HepG2 (cell line): Measurements from ENCODE around the gene AKAIN1. TPM values are rescaled to one million over a fixed set of nuclear protein-coding genes. Genes with fewer than 3 reads are reported as not detected.

Experiments
- CENPT ChIP-seq: sonication (generic); formaldehyde crosslinking; IDR thresholded peaks from 2 replicates; pipeline ENCODE4 v1.8.0; 2022; ENCODE audit warnings: low read depth, mild to moderate bottlenecking, moderate library complexity, missing genetic modification reagents
- EED ChIP-seq: sonication (generic); formaldehyde crosslinking; IDR thresholded peaks from 2 replicates; pipeline ENCODE4 v1.5.0; 2020; ENCODE audit warnings: mild to moderate bottlenecking, missing genetic modification reagents
- HOXA3 ChIP-seq: sonication (generic); formaldehyde crosslinking; IDR thresholded peaks from 2 replicates; pipeline ENCODE4 v1.5.0; 2020; ENCODE audit warnings: missing genetic modification reagents
- IKZF5 ChIP-seq: IDR thresholded peaks from 2 replicates; pipeline ENCODE4 v1.6.1; 2018; ENCODE audit warnings: missing genetic modification reagents, mild to moderate bottlenecking, missing compliant biosample characterization
- MIER3 ChIP-seq: IDR thresholded peaks from 2 replicates; pipeline ENCODE4 v1.6.1; 2016; ENCODE audit warnings: missing compliant biosample characterization, borderline replicate concordance
- RAD51 ChIP-seq: fragments of 450-650 bp; IDR thresholded peaks from 2 replicates; pipeline ENCODE4 v1.6.1; 2016; ENCODE audit warnings: borderline replicate concordance
- RBM39 ChIP-seq: fragments of 200-400 bp; formaldehyde crosslinking; IDR thresholded peaks from one replicate; pipeline ENCODE4 v1.6.1; 2018; ENCODE audit warnings: antibody characterized with exemption, mild to moderate bottlenecking, low read depth, low read length; ENCODE audit not compliant: poor library complexity, severe bottlenecking
- SIN3B ChIP-seq: fragments of 150-350 bp; IDR thresholded peaks from 2 replicates; pipeline ENCODE4 v1.6.1; 2014; ENCODE audit warnings: low read length
- SMAD1 ChIP-seq: sonication (generic); formaldehyde crosslinking; IDR thresholded peaks from 2 replicates; pipeline ENCODE4 v1.4.0; 2020; ENCODE audit warnings: missing genetic modification reagents, low read depth, mild to moderate bottlenecking, borderline replicate concordance
- SMC3 ChIP-seq: IDR thresholded peaks from 2 replicates; pipeline ENCODE4 v1.6.1; 2011; ENCODE audit warnings: low read length, improper control_type of control experiment
- TBL1XR1 ChIP-seq: fragments of 150-350 bp; IDR thresholded peaks from 2 replicates; pipeline ENCODE4 v1.6.1; 2014; ENCODE audit warnings: borderline replicate concordance, low read length; ENCODE audit not compliant: partially characterized antibody
- TCF7 ChIP-seq: sonication (generic); IDR thresholded peaks from 2 replicates; pipeline ENCODE4 v1.6.1; 2016; ENCODE audit warnings: antibody characterized with exemption, low read depth
- TFAP4 ChIP-seq: sonication (generic); IDR thresholded peaks from 2 replicates; pipeline ENCODE4 v1.6.1; 2016; ENCODE audit warnings: low read depth, borderline replicate concordance
- ZFP1 ChIP-seq: IDR thresholded peaks from 2 replicates; pipeline ENCODE4 v1.6.1; 2016
- ZFP82 ChIP-seq: sonication (generic); formaldehyde crosslinking; IDR thresholded peaks from 2 replicates; pipeline ENCODE4 v1.5.1; 2020; ENCODE audit warnings: mild to moderate bottlenecking, missing genetic modification reagents, borderline replicate concordance
- ZNF101 ChIP-seq: sonication (generic); formaldehyde crosslinking; IDR thresholded peaks from 2 replicates; pipeline ENCODE4 v1.4.0; 2020; ENCODE audit warnings: mild to moderate bottlenecking, low read depth, missing genetic modification reagents, borderline replicate concordance
- ZNF260 ChIP-seq: sonication (generic); formaldehyde crosslinking; IDR thresholded peaks from 2 replicates; pipeline ENCODE4 v1.4.0; 2020; ENCODE audit warnings: missing genetic modification reagents, low read depth, mild to moderate bottlenecking, borderline replicate concordance
- ZNF431 ChIP-seq: sonication (generic); formaldehyde crosslinking; IDR thresholded peaks from 2 replicates; pipeline ENCODE4 v1.9.0; 2022; ENCODE audit warnings: missing genetic modification reagents, low read depth, mild to moderate bottlenecking, borderline replicate concordance
- ZNF569 ChIP-seq: sonication (generic); formaldehyde crosslinking; IDR thresholded peaks from 2 replicates; pipeline ENCODE4 v1.5.0; 2020; ENCODE audit warnings: mild to moderate bottlenecking, missing genetic modification reagents, moderate library complexity, borderline replicate concordance
- ZNF615 ChIP-seq: sonication (generic); formaldehyde crosslinking; IDR thresholded peaks from 2 replicates; pipeline ENCODE4 v1.5.0; 2020; ENCODE audit warnings: mild to moderate bottlenecking, missing genetic modification reagents, borderline replicate concordance
- ZNF839 ChIP-seq: sonication (generic); formaldehyde crosslinking; IDR thresholded peaks from 2 replicates; pipeline ENCODE4 v1.4.0; 2020; ENCODE audit warnings: missing genetic modification reagents, mild to moderate bottlenecking, borderline replicate concordance
- ZNF891 ChIP-seq: sonication (generic); formaldehyde crosslinking; IDR thresholded peaks from 2 replicates; pipeline ENCODE4 v1.5.0; 2020; ENCODE audit warnings: mild to moderate bottlenecking, missing genetic modification reagents
- ZSCAN20 ChIP-seq: sonication (generic); formaldehyde crosslinking; IDR thresholded peaks from 2 replicates; pipeline ENCODE4 v1.4.0; 2020; ENCODE audit warnings: missing genetic modification reagents, mild to moderate bottlenecking, borderline replicate concordance
- ZSCAN21 ChIP-seq: sonication (generic); formaldehyde crosslinking; IDR thresholded peaks from 2 replicates; pipeline ENCODE4 v1.8.0; 2022; ENCODE audit warnings: mild to moderate bottlenecking, missing genetic modification reagents, moderate library complexity, borderline replicate concordance
- polyA plus RNA-seq, 8 experiments: library from polyadenylated mRNA; depleted of rRNA in 3 of 8; stranded (reverse) in 7 of 8; unstranded in 1 of 8; fragments of >200 nt; fragmentation: Illumina TruSeq in 4 of 8; extraction: Trizol in 4 of 8; gene quantifications; 2 replicates each; pipeline versions ENCODE4 v1.2.1 to v1.2.3, GENCODE V29; 2011 to 2016; ENCODE audit warnings: low read depth in 4 of 8, missing spikeins in 1 of 8, mixed read lengths in 1 of 8; ENCODE audit not compliant: insufficient read depth in 1 of 8
- total RNA-seq, 5 experiments: library from RNA; depleted of rRNA; stranded (reverse); fragments of >200 nt; fragmentation: Illumina TruSeq; extraction: Trizol; gene quantifications; 2 replicates each; pipeline ENCODE4 v1.2.3, GENCODE V29; 2016; ENCODE audit warnings: low read depth in 1 of 5
- TF ChIP-seq, protein P1 (sequence below): sonication (generic); formaldehyde crosslinking; IDR thresholded peaks from 2 replicates; pipeline ENCODE4 v1.4.0; 2020; ENCODE audit warnings: missing genetic modification reagents, borderline replicate concordance

AKAIN1 gene
- total and polyA plus RNA-seq, 2 of the 13 experiments (the other 11 are each of a cell fraction or from before 2014, with no cell fraction given): not detected

DNA sequence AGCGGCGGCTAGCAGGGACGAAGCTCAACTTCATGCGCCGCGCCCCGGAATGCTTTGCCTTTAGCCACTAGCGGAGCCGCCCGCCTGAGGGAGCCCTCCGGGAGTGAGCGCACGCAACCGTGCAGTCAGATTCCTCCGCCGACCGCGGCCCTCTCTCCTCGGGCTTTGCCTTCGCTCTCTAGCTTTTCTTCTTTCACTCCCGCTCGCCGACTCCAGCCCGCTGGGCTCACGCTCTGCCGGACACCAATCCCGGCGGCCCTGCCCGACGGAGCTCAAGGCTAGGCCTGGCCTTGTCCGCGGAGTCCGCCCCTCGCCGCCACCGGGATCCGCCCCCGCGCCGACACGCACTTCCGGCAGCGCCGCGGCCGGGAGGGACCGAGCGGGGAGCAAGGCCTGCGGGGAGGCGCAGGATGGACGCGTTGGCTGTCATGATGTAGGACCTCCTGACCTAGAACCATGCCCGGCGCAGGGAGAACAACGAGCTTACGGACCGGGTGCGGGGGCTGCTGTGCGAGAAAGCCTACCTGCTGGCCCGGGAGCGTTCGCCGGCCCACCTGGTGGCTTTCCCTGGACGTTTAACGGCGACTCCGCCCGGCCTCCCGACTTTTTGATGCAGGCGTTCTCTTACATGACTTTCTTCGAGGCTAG, 40.8 kb upstream of the AKAIN1 start (continued):
- TF ChIP-seq CENPT (CRISPR knock-in tag) (peak; percentile 79; the same call in 1 of the 2 replicates), TCF7 (no peak), ZNF569 (no peak), ZSCAN20 (CRISPR knock-in tag) (0 out of 2 replicates have a peak, but pooled peaks have one; percentile 47), ZNF101 (CRISPR knock-in tag) (no peak), EED (CRISPR knock-in tag) (peak; percentile 69; the same call in 1 of the 2 replicates), ZNF839 (no peak), ZNF891 (CRISPR knock-in tag) (peak; percentile 85), TBL1XR1 (no peak), SIN3B (no peak), IKZF5 (CRISPR knock-in tag) (0 out of 2 replicates have a peak, but pooled peaks have one; percentile 60), ZFP1 (CRISPR knock-in tag) (no peak), TFAP4 (no peak), MIER3 (CRISPR knock-in tag) (no peak), ZFP82 (CRISPR knock-in tag) (no peak), SMAD1 (CRISPR knock-in tag) (no peak), ZNF615 (CRISPR knock-in tag) (no peak; the same call in 1 of the 2 replicates), RAD51 (no peak), ZSCAN21 (CRISPR knock-in tag) (peak; percentile 78; the same call in 1 of the 2 replicates), HOXA3 (CRISPR knock-in tag) (peak; percentile 94), ZNF260 (CRISPR knock-in tag) (no peak), RBM39 (no peak), SMC3 (no peak), ZNF431 (0 out of 2 replicates have a peak, but pooled peaks have one; percentile 3)
- TF ChIP-seq, protein P1, sequence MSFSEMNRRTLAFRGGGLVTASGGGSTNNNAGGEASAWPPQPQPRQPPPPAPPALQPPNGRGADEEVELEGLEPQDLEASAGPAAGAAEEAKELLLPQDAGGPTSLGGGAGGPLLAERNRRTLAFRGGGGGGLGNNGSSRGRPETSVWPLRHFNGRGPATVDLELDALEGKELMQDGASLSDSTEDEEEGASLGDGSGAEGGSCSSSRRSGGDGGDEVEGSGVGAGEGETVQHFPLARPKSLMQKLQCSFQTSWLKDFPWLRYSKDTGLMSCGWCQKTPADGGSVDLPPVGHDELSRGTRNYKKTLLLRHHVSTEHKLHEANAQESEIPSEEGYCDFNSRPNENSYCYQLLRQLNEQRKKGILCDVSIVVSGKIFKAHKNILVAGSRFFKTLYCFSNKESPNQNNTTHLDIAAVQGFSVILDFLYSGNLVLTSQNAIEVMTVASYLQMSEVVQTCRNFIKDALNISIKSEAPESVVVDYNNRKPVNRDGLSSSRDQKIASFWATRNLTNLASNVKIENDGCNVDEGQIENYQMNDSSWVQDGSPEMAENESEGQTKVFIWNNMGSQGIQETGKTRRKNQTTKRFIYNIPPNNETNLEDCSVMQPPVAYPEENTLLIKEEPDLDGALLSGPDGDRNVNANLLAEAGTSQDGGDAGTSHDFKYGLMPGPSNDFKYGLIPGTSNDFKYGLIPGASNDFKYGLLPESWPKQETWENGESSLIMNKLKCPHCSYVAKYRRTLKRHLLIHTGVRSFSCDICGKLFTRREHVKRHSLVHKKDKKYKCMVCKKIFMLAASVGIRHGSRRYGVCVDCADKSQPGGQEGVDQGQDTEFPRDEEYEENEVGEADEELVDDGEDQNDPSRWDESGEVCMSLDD: peak; percentile 63; the same call in 1 of the 2 replicates
